ACC112 (cell line): ENCODE measurements around the gene MYH6.

Experiments
- H2AFZ ChIP-seq: fragments of 200-600 bp; sonication (generic); one replicate; pipeline ENCODE4 v1.6.0; 2017; ENCODE audit warnings: antibody characterized with exemption, low read length; ENCODE audit not compliant: unreplicated experiment
- H3K27ac ChIP-seq: fragments of 200-600 bp; sonication (generic); 2 replicates; pipeline ENCODE4 v1.5.1; 2014; ENCODE audit warnings: low read depth, mild to moderate bottlenecking, antibody characterized with exemption, low read length, moderate library complexity
- H3K27me3 ChIP-seq: fragments of 200-600 bp; sonication (generic); 2 replicates; pipeline ENCODE4 v1.6.1; 2014; ENCODE audit warnings: mild to moderate bottlenecking, antibody characterized with exemption, low read length, moderate library complexity, mixed read lengths; ENCODE audit not compliant: insufficient read depth
- H3K36me3 ChIP-seq: fragments of 200-600 bp; sonication (generic); 2 replicates; pipeline ENCODE4 v1.6.1; 2016; ENCODE audit warnings: mild to moderate bottlenecking, antibody characterized with exemption, low read length, moderate library complexity, mixed read lengths; ENCODE audit not compliant: insufficient read depth
- H3K4me1 ChIP-seq: fragments of 200-600 bp; sonication (generic); one replicate; pipeline ENCODE4 v1.6.1; 2016; ENCODE audit warnings: low read length, mixed read lengths; ENCODE audit not compliant: insufficient read depth, unreplicated experiment, control insufficient read depth
- H3K4me3 ChIP-seq: fragments of 200-600 bp; sonication (generic); 2 replicates; pipeline ENCODE4 v1.5.1; 2014; ENCODE audit warnings: mild to moderate bottlenecking, low read depth, low read length
- H3K79me2 ChIP-seq: fragments of 200-600 bp; sonication (generic); one replicate; pipeline ENCODE4 v1.6.0; 2016; ENCODE audit warnings: low read length; ENCODE audit not compliant: control insufficient read depth, unreplicated experiment, insufficient read depth

MYH6 gene

DNA sequence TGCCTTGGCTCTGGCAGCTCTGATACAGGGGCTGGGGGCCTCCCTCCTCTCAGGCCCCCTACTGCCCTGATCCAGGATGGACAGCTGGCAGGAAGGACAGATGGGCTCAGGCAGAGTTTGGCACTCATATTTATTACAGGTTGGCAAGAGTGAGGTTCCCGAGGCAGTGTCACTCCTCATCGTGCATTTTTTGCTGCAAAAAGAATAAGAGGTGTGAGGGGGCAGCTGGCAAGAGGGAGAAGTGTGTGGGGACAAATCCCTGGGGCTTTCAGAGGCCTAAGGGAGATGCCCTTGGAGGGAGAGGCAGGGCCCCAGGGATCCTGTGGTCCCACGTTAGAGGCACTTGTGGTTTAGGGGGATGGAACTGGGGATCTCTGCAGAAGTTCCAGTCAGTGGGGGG is 26.2 kb downstream of the MYH6 start:
- Histone ChIP-seq H3K27ac (no peak overlapping the region), H3K27me3 (peaks cover 58% of the 10 kb centered on the region), H3K36me3 (no peaks in the 10 kb centered on the region), H2AFZ (no peak overlapping the region), H3K4me3 (no peak overlapping the region), H3K4me1 (no peaks in the 10 kb centered on the region), H3K79me2 (no peaks in the 10 kb centered on the region)

DNA sequence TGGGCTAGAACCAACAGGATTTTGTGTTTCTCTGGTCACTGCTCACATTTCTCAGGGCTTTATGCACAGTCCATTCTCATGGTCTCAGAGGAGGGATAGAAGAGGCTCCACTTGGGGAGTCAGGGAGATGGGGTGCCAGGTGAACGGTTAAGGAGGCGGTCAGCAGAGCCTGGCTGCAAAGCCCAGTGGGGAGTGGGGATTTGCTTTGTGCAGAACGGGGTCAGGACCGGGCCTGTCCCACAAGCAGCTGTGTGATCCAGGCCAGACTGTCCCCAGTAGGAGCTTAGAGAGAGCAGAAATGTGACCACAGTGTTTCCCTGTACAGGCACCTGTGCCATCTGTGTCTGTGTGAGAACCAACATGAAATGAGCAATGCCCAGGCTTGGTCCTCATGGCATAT is 27.1 kb downstream of the MYH6 start:
- Histone ChIP-seq H2AFZ (no peak overlapping the region), H3K27me3 (peaks cover 54% of the 10 kb centered on the region), H3K4me3 (no peak overlapping the region), H3K79me2 (no peaks in the 10 kb centered on the region), H3K4me1 (no peaks in the 10 kb centered on the region), H3K36me3 (no peaks in the 10 kb centered on the region), H3K27ac (no peak overlapping the region)

DNA sequence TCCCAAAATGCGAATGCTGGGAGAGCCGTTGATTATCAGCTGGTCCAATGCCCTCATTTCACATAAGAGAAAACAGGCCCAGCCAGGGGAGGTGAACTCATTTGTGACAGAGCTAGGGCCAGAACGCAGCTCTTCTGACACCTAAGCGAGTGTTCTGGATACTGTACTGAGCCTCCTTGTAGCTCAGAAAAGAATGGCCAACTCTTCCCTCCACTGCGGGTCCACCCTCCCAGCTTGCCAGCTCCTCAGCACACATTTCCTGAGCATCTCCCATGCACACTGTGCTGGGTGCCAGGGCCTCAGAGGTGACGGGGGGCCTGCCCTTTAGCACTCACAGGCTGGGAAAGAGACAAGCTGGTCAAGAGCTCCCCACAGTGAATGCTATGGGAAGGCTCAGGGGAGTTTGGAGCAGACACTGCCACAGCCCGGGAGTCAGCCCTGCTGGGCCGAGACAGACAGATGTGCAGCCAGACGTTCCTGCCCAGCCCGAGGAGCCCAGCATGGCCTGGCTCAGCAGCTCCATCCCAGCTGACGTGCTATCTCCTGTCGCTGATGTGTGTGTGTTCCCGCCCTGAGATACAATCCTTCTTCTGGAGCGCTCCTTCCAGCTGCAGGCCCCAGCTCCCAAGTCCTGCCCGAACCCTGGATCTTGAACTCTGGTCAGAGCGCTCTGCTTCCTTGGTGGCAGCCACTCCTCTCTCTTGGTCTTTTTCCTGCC is 27.7 kb downstream of the MYH6 start:
- Histone ChIP-seq H3K4me1 (no peaks in the 10 kb centered on the region), H3K27ac (no peak overlapping the region), H3K36me3 (no peaks in the 10 kb centered on the region), H3K27me3 (peaks cover 48% of the 10 kb centered on the region), H3K4me3 (no peak overlapping the region), H3K79me2 (no peaks in the 10 kb centered on the region), H2AFZ (no peak overlapping the region)

DNA sequence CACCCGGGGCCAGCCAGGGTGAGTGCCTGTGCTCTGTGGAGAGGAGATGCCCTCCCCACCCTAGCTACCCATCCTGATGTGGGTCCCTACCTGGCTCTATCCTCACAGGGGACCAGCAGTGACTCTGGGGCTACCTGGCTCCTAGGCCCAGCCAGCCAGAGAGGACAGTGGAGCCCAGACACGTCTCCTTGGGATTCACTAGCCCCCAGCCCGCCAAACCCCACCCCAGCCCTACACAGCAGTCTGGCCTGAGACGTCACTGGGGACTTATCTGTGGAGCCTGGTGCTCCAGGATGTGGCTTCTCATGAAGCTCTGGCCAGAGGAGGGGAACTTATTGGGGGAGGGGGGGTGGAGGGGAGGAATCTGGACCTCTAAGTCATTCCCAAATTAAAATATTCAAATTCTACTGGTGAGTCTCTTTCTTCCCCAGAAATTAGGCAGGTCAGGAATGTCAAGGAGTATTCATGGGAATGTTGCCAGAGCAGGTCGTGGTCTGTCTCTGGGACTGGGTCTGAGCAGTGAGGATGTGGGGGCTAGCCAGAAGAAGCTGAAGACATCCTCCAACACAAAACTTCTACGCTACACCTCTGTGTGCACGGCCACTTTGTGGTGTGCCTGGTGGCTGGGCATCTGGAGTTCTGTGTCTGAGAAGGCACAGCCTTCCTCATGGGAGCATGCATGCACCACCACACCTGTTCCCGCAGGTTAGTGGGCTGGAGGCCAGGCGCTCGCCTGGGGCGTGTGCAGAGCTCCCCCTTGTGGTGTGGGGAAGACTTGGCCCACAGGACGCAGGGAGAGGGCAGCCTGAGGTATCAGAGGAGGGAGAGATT is 28.5 kb downstream of the MYH6 start:
- no peaks in the 10 kb centered on the region for H3K36me3 ChIP-seq
- no peaks in the 10 kb centered on the region for H3K4me1 ChIP-seq
- H3K27ac ChIP-seq = no peak overlapping the region
- no peaks in the 10 kb centered on the region for H3K79me2 ChIP-seq
- peaks cover 40% of the 10 kb centered on the region for H3K27me3 ChIP-seq
- no peak overlapping the region for H2AFZ ChIP-seq
- H3K4me3 ChIP-seq = no peak overlapping the region

DNA sequence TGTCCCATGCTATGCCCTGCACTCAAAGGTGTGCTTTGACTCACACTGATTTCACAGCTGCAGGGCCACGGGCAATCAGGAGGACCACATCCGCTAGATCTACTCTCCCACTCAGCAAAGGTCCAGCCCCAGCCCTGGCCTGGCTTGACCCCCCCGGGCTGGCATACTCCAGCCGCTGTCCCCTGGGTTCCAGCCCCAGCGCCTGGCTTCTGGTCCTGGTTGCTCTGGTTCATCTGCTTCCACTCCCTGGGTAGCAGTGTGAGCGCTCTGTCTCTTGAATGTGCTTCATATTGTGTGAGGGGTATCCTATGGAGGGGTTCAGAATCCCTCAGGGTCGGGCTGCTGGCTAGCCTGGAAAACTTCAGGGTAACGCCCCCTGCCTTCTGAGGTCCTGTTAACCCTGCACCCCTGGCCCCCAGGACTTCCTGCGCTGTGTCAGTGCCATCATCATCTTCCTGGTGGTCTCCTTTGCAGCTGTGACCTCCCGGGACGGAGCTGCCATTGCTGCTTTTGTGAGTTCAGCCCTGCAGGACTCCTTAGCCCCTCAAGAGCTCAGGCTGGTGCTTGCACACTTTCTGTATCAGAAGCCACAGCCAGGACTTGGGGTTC is 29.4 kb downstream of the MYH6 start:
- Histone ChIP-seq H3K4me1 (no peaks in the 10 kb centered on the region), H3K4me3 (no peak overlapping the region), H3K27ac (no peak overlapping the region), H3K36me3 (no peaks in the 10 kb centered on the region), H2AFZ (no peak overlapping the region), H3K27me3 (peaks cover 32% of the 10 kb centered on the region), H3K79me2 (no peaks in the 10 kb centered on the region)

DNA sequence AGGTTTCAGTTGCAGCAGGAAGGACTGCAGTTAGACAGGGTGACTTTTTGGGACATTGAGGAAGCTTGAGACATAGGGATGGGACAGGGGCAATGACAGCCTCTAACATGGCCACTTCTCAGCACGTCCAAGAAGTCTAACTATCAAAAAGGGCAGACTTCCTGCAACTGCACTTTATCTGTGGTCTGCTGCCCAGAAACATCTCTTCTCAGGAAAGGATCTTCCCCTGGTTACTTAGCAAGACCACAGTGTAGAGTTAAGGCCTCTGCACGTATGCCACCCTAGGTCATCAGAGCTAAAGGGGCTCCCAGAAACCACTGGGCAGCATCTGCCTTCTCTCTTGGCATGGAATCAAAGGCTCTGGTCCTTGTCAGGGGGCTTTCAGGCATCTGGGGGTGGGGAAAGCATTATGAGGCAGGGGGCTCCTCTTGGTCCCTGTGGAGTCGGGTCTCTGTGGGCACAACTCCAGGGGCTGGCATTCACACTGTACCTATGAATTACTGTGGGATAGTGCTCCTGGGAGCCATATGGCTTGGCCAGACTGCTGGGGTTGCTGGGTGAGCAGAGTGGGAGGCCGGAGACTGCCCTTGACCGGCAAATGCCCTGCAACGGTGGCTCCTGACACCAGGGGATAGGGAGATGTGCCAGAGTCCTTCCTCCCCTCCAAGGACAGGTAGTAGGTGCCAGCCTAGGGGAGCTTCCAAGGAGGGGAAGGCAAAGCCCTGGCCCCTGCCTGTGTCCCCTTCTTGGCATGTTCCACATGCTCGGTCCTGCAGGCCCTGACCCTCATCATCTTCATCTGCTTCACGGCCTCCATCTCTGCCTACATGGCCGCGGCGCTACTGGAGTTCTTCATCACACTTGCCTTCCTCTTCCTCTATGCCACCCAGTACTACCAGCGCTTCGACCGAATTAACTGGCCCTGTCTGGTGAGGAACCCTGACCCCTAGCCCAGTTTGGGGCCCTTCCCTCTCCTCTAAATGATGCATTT is 30.2 kb downstream of the MYH6 start:
- H2AFZ ChIP-seq = no peak overlapping the region
- peaks cover 26% of the 10 kb centered on the region for H3K27me3 ChIP-seq
- no peaks in the 10 kb centered on the region for H3K36me3 ChIP-seq
- H3K27ac ChIP-seq = no peak overlapping the region
- no peaks in the 10 kb centered on the region for H3K4me1 ChIP-seq
- no peaks in the 10 kb centered on the region for H3K79me2 ChIP-seq
- no peak overlapping the region for H3K4me3 ChIP-seq

DNA sequence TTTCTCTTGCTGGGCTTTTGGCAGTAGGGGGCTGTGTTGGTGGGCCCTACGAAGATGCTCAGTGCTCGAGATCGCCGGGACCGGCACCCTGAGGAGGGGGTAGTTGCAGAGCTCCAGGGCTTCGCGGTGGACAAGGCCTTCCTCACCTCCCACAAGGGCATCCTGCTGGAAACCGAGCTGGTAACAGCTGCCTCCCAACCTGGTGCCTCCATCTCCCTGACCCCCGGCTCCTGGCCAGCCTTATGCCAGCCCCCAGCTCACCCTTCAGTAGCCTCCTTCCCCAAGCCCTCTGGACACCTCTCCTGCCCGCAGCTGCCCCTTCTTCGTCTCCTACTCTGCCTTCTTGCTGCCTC is 30.9 kb downstream of the MYH6 start:
- no peaks in the 10 kb centered on the region for H3K79me2 ChIP-seq
- no peaks in the 10 kb centered on the region for H3K36me3 ChIP-seq
- no peak overlapping the region for H3K4me3 ChIP-seq
- no peaks in the 10 kb centered on the region for H3K4me1 ChIP-seq
- no peak overlapping the region for H3K27ac ChIP-seq
- no peak overlapping the region for H2AFZ ChIP-seq
- H3K27me3 ChIP-seq = peaks cover 21% of the 10 kb centered on the region

DNA sequence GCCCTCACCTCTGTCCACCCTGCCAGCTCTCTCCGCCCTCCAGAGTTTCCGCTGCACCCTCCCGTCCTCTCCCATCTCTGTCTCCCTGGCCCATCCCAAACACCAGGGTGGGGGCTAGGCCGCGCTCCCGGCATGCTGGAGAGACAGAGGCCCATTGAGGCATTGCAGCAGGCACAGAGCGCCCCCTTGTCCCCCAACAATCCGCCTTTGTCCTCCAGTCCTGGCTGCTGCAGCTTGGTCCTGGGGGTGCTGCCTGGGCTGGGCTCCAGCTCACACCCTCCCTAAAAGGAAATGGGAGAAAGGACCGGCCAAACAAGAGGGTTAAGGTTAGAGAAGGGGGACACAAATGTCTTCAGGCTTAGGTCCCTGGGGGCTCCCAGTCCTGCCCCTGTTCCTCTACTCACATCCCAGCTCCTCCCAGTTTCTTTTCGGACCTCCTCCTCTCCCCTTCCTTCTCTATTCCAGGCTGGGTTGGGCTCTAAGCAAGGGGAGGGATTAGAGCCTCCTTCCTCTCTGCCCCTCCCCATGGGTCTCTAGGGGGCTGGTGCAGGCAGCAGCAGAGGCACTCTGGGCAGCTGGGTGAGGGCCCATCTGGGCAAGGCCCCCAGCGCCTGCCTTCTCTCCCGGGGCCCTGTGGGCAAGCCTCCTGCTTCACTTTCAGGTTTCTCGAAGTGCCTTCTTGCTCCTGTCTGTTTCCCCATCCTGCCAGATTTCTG is 31.4 kb downstream of the MYH6 start, which contains the start of gene CMTM5:
Gene CMTM5, plus strand, starts transcription at position 565 of the 716 bp plus-strand sequence. CDS start 206 bp downstream, outside the sequence.
- no peak within 1 kb of the TSS for H3K27ac ChIP-seq
- H3K4me1 ChIP-seq = no peaks in the 10 kb centered on the region
- H3K36me3 ChIP-seq = no peaks in the 10 kb centered on the region
- H3K4me3 ChIP-seq = no peak within 1 kb of the TSS
- peaks cover 16% of the 10 kb centered on the region for H3K27me3 ChIP-seq
- H3K79me2 ChIP-seq = no peaks in the 10 kb centered on the region
- H2AFZ ChIP-seq = no peak within 1 kb of the TSS

DNA sequence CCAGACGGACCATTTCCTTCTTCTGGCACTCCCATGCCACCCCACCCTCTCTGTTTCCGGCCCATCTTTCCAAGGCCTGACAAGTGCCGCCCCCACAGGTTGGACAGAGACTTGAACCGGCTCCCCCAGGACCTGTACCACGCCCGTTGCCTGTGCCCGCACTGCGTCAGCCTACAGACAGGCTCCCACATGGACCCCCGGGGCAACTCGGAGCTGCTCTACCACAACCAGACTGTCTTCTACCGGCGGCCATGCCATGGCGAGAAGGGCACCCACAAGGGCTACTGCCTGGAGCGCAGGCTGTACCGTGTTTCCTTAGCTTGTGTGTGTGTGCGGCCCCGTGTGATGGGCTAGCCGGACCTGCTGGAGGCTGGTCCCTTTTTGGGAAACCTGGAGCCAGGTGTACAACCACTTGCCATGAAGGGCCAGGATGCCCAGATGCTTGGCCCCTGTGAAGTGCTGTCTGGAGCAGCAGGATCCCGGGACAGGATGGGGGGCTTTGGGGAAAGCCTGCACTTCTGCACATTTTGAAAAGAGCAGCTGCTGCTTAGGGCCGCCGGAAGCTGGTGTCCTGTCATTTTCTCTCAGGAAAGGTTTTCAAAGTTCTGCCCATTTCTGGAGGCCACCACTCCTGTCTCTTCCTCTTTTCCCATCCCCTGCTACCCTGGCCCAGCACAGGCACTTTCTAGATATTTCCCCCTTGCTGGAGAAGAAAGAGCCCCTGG is 32.4 kb downstream of the MYH6 start:
- no peak overlapping the region for H3K27ac ChIP-seq
- no peak overlapping the region for H3K4me3 ChIP-seq
- H3K79me2 ChIP-seq = no peaks in the 10 kb centered on the region
- H3K27me3 ChIP-seq = peaks cover 13% of the 10 kb centered on the region
- H3K36me3 ChIP-seq = no peaks in the 10 kb centered on the region
- H3K4me1 ChIP-seq = no peaks in the 10 kb centered on the region
- H2AFZ ChIP-seq = no peak overlapping the region
